ENCODE results near the gene RPAP2. TPM values are rescaled to one million over a fixed set of nuclear protein-coding genes. Genes with fewer than 3 reads are reported as not detected.
A peak's percentile ranks its signal among the peaks of the same experiment; 100 is the strongest.
"Not testable (repeated sequence)": the region's sequence is repeated elsewhere in the genome, so short reads cannot be mapped to it uniquely, and the experiment has no call there.

The RPAP2 gene
- 6.8 and 10.3 TPM in 2 replicates for total RNA-seq

GRCh38 chr1:92298573-92299476, at the start of gene RPAP2, which contains the start of gene GLMN:
Gene RPAP2 (plus strand): TSS chr1:92299059. CDS start chr1:92299074, 15 bp downstream.
Gene GLMN (minus strand): TSS chr1:92298987. CDS start chr1:92297999, 988 bp downstream.
- DNase-seq (ENCODE audit: extremely low read depth, low read depth, low spot score): no peak

GRCh38 chr1:92254714-92255113, 44.1 kb upstream of the RPAP2 start:
- DNase-seq (ENCODE audit: extremely low read depth, low read depth, low spot score): not testable (repeated sequence)

- no peak for DNase-seq (ENCODE audit: extremely low read depth, low read depth, low spot score)
These were observed 39.5 kb upstream of the RPAP2 start for GRCh38 chr1:92259350-92259749.

GRCh38 chr1:92262516-92262915, 36.3 kb upstream of the RPAP2 start:
- DNase-seq (ENCODE audit: extremely low read depth, low read depth, low spot score): no peak

DNA sequence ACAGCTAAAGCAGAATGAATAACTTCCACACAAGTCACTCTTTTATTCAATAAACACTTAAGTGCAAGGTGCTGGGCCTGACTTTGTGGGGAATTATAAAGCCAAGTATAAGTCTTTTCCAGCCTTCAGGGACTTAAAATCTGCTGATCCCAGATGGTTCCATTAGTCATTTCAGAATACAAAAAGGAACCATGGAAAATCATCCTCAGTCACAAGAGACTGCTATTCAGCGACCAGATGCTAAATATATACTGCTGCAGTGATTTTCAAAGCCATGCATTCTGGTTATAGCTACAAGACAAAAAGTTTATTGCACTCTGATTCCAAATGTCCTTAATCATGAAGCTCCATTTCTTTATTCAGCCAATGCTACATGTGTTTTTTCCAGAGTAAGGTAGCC, 25.8 kb upstream of the RPAP2 start:
- DNase-seq (ENCODE audit: extremely low read depth, low read depth, low spot score): no peak

- DNase-seq (ENCODE audit: extremely low read depth, low read depth, low spot score): no peak
These were observed 23.9 kb upstream of the RPAP2 start for GRCh38 chr1:92274939-92275338.

- no peak for DNase-seq (ENCODE audit: extremely low read depth, low read depth, low spot score)
These were observed 22.8 kb upstream of the RPAP2 start for GRCh38 chr1:92276082-92276481.

- no peak for DNase-seq (ENCODE audit: extremely low read depth, low read depth, low spot score)
These were observed 21.6 kb upstream of the RPAP2 start for GRCh38 chr1:92277105-92277723.

DNA sequence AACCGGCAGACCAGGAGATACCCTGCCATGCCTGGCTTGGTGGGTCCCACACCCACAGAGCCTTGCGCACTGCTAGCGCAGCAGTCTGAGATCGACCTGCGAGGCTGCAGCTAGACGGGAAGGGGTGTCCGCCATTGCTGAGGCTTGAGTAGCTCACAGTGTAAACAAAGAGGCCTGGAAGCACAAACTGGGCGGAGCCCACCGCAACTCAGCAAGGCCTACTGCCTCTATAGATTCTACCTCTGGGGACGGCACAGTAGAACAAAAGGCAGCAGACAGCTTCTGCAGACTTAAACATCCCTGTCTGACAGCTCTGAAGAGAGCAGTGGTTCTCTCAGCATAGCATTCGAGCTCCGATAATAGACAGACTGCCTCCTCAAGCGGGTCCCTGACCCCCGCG, 19.1 kb upstream of the RPAP2 start:
- not testable (repeated sequence) for DNase-seq (ENCODE audit: extremely low read depth, low read depth, low spot score)

GRCh38 chr1:92281411-92281810, 17.4 kb upstream of the RPAP2 start:
- not testable (repeated sequence) for DNase-seq (ENCODE audit: extremely low read depth, low read depth, low spot score)

GRCh38 chr1:92291372-92291999, 7.4 kb upstream of the RPAP2 start:
- DNase-seq (ENCODE audit: extremely low read depth, low read depth, low spot score): no peak

GRCh38 chr1:92298213-92298572, 666 bp upstream of the RPAP2 start:
- no peak for DNase-seq (ENCODE audit: extremely low read depth, low read depth, low spot score)

GRCh38 chr1:92299477-92300150, 755 bp downstream of the RPAP2 start:
- no peak for DNase-seq (ENCODE audit: extremely low read depth, low read depth, low spot score)

DNA sequence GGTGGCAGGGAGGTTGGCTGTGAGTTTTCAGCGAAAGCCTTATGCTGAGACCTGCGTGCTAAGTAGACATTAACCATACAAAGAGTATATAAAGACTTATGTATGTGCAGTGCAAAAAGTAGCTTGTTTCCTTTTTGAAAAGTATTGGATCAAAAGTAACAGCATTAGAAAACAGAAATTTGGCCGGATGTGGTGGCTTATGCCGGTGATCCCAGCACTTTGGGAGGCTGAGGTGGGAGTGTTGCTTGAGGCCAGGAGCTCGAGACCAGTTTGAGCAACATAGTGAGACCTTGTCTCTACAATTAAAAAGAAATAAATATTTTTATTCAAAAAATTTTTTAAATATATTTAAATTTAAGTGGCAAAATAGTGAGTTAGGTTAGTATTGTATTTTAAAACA, 2.2 kb downstream of the RPAP2 start:
- DNase-seq (ENCODE audit: extremely low read depth, low read depth, low spot score): no peak

- DNase-seq (ENCODE audit: extremely low read depth, low read depth, low spot score): no peak
These were observed 7.2 kb downstream of the RPAP2 start for GRCh38 chr1:92306020-92306419.

GRCh38 chr1:92307980-92308379, 9.1 kb downstream of the RPAP2 start:
- DNase-seq (ENCODE audit: extremely low read depth, low read depth, low spot score): no peak

DNA sequence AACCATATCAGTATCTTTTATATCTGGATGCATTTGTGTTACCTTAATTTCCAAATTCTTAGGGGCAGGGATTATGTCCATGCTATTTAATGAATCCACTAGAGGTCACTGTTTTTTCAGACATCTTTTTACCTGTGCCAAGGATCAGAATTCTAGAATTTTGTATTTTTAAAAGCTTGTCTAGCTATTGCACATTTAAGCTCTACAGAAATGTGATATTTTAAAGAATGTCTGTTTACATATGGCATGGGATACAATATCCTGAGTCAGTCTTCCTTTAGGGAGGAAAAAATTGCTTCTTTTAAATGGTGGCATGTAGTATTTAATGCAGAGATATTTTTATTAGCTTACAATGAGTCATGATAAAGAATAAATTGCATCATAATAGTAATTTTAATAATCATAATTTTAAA, 11.3 kb downstream of the RPAP2 start:
- no peak for DNase-seq (ENCODE audit: extremely low read depth, low read depth, low spot score)

DNA sequence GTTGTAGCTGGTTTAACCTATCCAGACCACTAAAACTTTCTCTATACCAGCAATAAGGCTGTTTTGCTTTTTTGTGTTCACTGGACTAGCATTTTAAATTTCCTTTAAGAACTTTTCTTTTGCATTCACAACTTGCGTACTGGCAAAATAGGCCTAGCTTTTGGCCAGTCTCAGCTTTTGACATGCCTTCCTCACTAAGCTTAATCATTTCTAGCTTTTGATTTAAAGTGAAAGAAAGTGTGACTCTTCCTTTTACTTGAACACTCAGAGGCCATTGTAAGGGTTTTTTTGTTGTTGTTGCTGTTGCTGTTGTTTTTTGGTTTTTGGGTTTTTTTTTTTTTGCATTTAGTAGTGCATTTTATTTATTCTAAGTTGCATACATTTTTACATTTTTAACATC, 15.2 kb downstream of the RPAP2 start:
- no peak for DNase-seq (ENCODE audit: extremely low read depth, low read depth, low spot score)

DNA sequence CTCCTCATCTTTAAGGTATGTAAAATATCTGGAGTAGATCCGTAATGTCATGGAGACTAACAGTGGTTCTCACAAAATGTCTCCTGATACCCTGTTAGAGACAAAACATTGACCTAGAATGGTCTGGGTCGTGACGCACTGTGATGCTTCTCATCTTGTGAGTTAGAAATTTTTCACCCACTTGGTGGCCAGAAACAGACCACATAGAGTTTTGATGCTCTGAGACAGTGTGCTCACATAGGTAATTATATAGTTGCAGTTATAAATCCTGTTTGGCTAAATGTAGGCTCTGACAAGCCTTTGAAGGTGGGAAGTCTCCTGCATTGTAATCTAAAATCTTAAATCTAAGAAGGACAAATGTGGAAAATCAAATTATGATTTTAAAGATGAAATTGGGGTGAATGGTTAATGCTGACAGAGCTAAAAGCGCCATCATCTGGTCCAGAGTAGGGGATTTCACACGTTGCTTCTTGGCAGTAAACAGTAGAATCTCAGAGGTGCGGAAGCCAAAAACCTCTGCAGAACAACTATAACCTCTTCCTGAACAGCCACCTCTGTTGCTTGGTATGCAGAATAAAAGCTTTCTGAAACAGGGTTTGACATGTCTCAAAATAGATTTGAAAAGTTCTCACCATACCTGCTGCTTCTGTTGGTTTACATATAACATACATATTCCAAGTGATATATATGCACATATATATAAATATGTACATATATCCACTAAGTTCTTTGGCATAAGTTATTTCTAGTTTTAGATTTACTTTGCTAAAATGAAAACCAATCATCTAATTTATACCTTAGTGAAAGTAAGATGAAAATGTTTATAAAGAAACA, 17.1 kb downstream of the RPAP2 start:
- no peak for DNase-seq (ENCODE audit: extremely low read depth, low read depth, low spot score)

DNA sequence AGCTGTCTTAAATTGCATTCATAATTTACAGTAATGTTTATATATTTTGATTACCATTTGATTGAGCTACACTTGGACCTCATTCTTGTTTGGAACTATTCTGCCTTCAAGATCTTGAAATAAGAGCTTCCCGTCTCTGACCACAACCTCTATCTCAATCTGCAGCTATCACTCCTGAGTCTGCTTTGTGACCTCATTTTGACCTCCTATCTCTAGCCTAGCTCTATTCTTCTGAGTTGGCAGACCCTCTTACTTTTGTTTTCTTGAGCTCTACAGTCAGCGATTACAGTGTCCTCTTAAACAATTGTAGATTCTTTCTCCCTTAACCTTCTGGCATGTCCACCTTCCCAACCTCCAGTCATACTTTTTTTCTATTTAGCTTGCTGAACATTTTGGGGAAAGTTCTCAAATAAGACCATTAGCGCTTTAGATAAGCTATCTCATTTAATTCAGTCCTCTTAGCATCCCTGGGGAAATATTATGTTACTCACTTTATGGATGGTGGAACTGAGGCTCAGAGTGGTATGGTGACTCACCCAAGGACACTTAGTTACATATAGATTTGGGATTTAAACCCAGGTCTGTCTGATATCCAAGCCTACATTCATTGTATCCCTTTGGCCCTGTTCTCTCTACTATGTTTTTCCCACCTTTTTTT, 19.1 kb downstream of the RPAP2 start:
- DNase-seq (ENCODE audit: extremely low read depth, low read depth, low spot score): peak; percentile 70
